NCI-H69 (cell line): Measurements from ENCODE around the gene BST1.
A peak's percentile ranks its signal among the peaks of the same experiment; 100 is the strongest.

Experiments used
- DNase-seq: peaks from one replicate; lab custom pipeline; 2025; lab: John Stamatoyannopoulos, UW

BST1 gene

GRCh38 chr4:15676039-15676438 lies 26.8 kb upstream of the BST1 start:
- DNase-seq, result no peak

GRCh38 chr4:15676899-15677298 lies 26.0 kb upstream of the BST1 start:
- no peak for DNase-seq

GRCh38 chr4:15677507-15677988 lies 25.3 kb upstream of the BST1 start:
- peak; percentile 71 for DNase-seq

- DNase-seq, result no peak
Observed at GRCh38 chr4:15681067-15681371, 21.8 kb upstream of the BST1 start.

- DNase-seq, result peak; percentile 97
Observed at GRCh38 chr4:15681372-15682241, 21.3 kb upstream of the BST1 start, which contains the start of gene FAM200B. Gene FAM200B (plus strand): TSS chr4:15681827. CDS start chr4:15686978, 5,151 bp downstream.

- DNase-seq, result no peak
Observed at GRCh38 chr4:15682242-15683142, 20.4 kb upstream of the BST1 start.

- no peak for DNase-seq
Observed at GRCh38 chr4:15683143-15683495, 19.7 kb upstream of the BST1 start.

- no peak for DNase-seq
Observed at GRCh38 chr4:15684498-15684897, 18.4 kb upstream of the BST1 start.

- DNase-seq, result no peak
Observed at GRCh38 chr4:15688051-15688450, 14.8 kb upstream of the BST1 start.

- no peak for DNase-seq
Observed at GRCh38 chr4:15689540-15689939, 13.3 kb upstream of the BST1 start.

GRCh38 chr4:15690020-15690809 lies 12.7 kb upstream of the BST1 start:
- DNase-seq, result no peak

GRCh38 chr4:15691346-15692135 lies 11.3 kb upstream of the BST1 start:
- DNase-seq, result peak; percentile 1

GRCh38 chr4:15692602-15693001 lies 10.3 kb upstream of the BST1 start:
- no peak for DNase-seq

GRCh38 chr4:15694431-15694830 lies 8.4 kb upstream of the BST1 start:
- no peak for DNase-seq

GRCh38 chr4:15695240-15695699 lies 7.6 kb upstream of the BST1 start:
- no peak for DNase-seq

- no peak for DNase-seq
Observed at GRCh38 chr4:15695729-15696128, 7.1 kb upstream of the BST1 start.

GRCh38 chr4:15696866-15697265 lies 6.0 kb upstream of the BST1 start:
- DNase-seq, result no peak

GRCh38 chr4:15703439-15703838 lies 574 bp downstream of the BST1 start:
- no peak for DNase-seq

GRCh38 chr4:15704129-15704528 lies 1.3 kb downstream of the BST1 start:
- no peak for DNase-seq

- no peak for DNase-seq
Observed at GRCh38 chr4:15706646-15707362, 3.9 kb downstream of the BST1 start.

- peak; percentile 6 for DNase-seq
Observed at GRCh38 chr4:15707363-15707715, 4.5 kb downstream of the BST1 start.
